Transverse colon (tissue), 4 donors: ENCODE results near the gene CSF3R. TPM values are rescaled to one million over a fixed set of nuclear protein-coding genes. Genes with fewer than 3 reads are reported as not detected.
"Not testable (repeated sequence)": the region's sequence is repeated elsewhere in the genome, so short reads cannot be mapped to it uniquely, and the experiment has no call there.

ENCODE experiments used
- DNase-seq: peaks from one replicate; pipeline ENCODE4 v3.0.0-alpha.2; 2019
- H3K27ac ChIP-seq, 4 donors: fragments of 200-600 bp; sonication (generic); 2 replicates each; pipeline ENCODE4 v1.5.1; 2016 to 2018; ENCODE audit warnings: inconsistent platforms in 4 of 4
- H3K27me3 ChIP-seq: fragments of 200-600 bp; sonication (generic); 2 replicates; pipeline ENCODE4 v1.5.1; 2017; ENCODE audit warnings: inconsistent platforms
- H3K36me3 ChIP-seq, 4 donors: fragments of 200-600 bp; sonication (generic); 2 replicates each; pipeline ENCODE4 v1.5.1; 2017 to 2019; ENCODE audit warnings: inconsistent platforms in 4 of 4
- H3K4me1 ChIP-seq, 4 donors: fragments of 200-600 bp; sonication (generic); 2 replicates each; pipeline ENCODE4 v1.5.1; 2017 to 2020; ENCODE audit warnings: inconsistent platforms in 4 of 4
- H3K4me3 ChIP-seq, 4 donors: fragments of 200-600 bp; sonication (generic); 1 replicate in 1 of 4; 2 replicates in 3 of 4; pipeline versions ENCODE4 v1.5.1 to v1.6.1; 2017 to 2019; ENCODE audit warnings: inconsistent platforms in 4 of 4
- H3K9me3 ChIP-seq, 2 donors: fragments of 200-600 bp; sonication (generic); 2 replicates each; pipeline ENCODE4 v1.5.1; 2017 to 2019; ENCODE audit warnings: inconsistent platforms in 2 of 2
- EP300 ChIP-seq: sonication (generic); formaldehyde crosslinking; IDR thresholded peaks from one replicate; pipeline ENCODE4 v1.6.1; 2017; ENCODE audit warnings: antibody characterized with exemption, low read depth
- POLR2A ChIP-seq: fragments of 450-650 bp; IDR thresholded peaks from one replicate; pipeline ENCODE4 v1.6.1; 2016; ENCODE audit warnings: antibody characterized with exemption, mild to moderate bottlenecking, moderate library complexity
- POLR2AphosphoS5 ChIP-seq, 3 donors: sonication (generic); formaldehyde crosslinking; IDR thresholded peaks; one replicate each; pipeline ENCODE4 v1.6.1; 2016; ENCODE audit warnings: antibody characterized with exemption in 3 of 3
- WGBS, 2 donors: methylation state at CpG; one replicate each; pipeline ENCODE4 v1.1.5; 2018; ENCODE audit warnings: low coverage in 1 of 2; 5-methylcytosine and 5-hydroxymethylcytosine counted together
- in situ Hi-C, 4 donors: fragments of 200-750 bp; cut with MboI; loops; one replicate each; pipeline versions ENCODE4 v1.15.0 to v1.15.1; 2017; ENCODE audit warnings: low sequenced_read_pairs in 3 of 4, low pct_ligation_motif_present in 1 of 4, low pct_unique_long_range_greater_than_20kb in 1 of 4
- intact Hi-C: fragments of 100-400 bp; cut with DNase I; formaldehyde crosslinking; loops from one replicate; pipeline ENCODE4 v1.15.1; 2023; ENCODE audit warnings: low total_unique reads
- total RNA-seq, 4 donors: library from RNA; depleted of rRNA; stranded (reverse); fragments of >200 nt; gene quantifications; one replicate each; pipeline ENCODE4 v1.1.0, GENCODE V29; 2016
- TF ChIP-seq, protein P1 (sequence below), 5 experiments: fragments of 200-600 bp in 3 of 5; fragments of 450-650 bp in 2 of 5; sonication (generic) in 3 of 5; IDR thresholded peaks; 1 replicate in 2 of 5; 2 replicates in 3 of 5; pipeline ENCODE4 v1.5.1; 2016 to 2017; ENCODE audit warnings: antibody characterized with exemption in 5 of 5, inconsistent platforms in 3 of 5, mild to moderate bottlenecking in 2 of 5, moderate library complexity in 1 of 5

The CSF3R gene
- total RNA-seq, 4 donors from 2014 or later: 3.8 to 17.1 (median 5.2) TPM

DNA sequence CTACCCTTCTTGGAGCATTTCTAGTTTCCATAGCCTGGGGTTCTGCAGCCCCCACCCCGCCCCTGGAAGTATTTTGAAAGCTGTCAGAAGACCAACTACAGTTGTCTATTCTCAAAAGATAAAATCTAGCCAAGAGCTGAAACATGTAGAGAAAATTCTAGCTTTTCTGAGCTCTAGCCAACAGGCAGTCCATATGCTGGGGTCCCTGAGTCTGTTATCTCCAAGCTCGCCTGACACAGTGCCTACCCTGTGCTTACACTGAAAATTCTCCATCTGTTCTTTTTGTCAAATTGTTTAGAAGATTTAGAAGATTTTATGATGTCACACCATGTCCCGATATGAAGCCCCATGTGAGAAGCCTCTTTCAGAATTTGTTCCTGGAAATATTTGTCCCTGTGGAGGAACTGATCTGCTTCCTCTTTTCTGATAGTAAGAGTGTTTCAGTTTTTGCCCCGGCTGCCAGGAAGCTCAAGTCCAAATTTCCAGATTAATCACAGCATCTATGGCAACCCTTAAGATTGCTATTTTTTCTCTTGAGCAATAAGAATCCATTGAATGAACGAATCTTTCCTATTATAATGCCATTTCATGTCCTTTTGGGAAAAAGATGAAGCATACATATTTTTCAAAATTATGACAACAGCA lies 23.7 kb upstream of the CSF3R start:
- 37 to 58% methylated on average over 3 to 5 of the region's 5 CpGs for WGBS, 2 donors
- TF ChIP-seq, protein P1, sequence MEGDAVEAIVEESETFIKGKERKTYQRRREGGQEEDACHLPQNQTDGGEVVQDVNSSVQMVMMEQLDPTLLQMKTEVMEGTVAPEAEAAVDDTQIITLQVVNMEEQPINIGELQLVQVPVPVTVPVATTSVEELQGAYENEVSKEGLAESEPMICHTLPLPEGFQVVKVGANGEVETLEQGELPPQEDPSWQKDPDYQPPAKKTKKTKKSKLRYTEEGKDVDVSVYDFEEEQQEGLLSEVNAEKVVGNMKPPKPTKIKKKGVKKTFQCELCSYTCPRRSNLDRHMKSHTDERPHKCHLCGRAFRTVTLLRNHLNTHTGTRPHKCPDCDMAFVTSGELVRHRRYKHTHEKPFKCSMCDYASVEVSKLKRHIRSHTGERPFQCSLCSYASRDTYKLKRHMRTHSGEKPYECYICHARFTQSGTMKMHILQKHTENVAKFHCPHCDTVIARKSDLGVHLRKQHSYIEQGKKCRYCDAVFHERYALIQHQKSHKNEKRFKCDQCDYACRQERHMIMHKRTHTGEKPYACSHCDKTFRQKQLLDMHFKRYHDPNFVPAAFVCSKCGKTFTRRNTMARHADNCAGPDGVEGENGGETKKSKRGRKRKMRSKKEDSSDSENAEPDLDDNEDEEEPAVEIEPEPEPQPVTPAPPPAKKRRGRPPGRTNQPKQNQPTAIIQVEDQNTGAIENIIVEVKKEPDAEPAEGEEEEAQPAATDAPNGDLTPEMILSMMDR (IDR thresholded peaks at IDR 0.05): no peak
- TF ChIP-seq POLR2AphosphoS5 (IDR thresholded peaks at IDR 0.05) (no peak), POLR2A (no peak)

DNA sequence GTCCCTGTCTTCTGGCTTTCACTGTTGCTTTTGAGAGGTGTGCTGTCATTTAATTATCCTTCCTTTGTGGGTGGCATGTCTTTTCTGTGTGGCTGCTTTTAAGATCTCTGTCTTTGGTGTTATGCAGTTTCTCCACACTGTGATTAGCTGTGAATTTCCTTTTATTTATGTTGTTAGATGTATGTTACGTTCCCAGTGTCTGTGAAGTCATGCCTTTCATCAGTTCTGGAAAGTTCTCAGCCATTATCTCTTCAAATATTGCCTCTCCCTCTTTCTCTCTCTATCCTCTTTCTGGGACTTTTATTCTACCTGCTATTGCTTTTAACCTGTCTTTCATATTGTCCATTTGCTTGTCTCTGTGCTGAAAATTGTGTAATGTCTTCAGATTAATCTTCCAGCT lies 21.0 kb upstream of the CSF3R start:
- DNase-seq: no peak
- Histone ChIP-seq H3K4me1 (no peaks in the 10 kb centered on the region), H3K4me3 (no peak overlapping the region), H3K36me3 (no peaks in the 10 kb centered on the region), H3K27me3 (peaks cover 40% of the 10 kb centered on the region), H3K27ac (no peak overlapping the region), H3K9me3 (no peaks in the 10 kb centered on the region)
- in situ Hi-C loops: no loop called here
- intact Hi-C loops: no loop called here
- TF ChIP-seq EP300: no peak
- 33 to 35% methylated on average over 1 of the region's 1 CpG for WGBS, 2 donors

More for the DNA sequence above, 23.7 kb upstream of the CSF3R start:
- in situ Hi-C loops (no loop called here), intact Hi-C loops (no loop called here)
- Histone ChIP-seq H3K36me3 (no peaks in the 10 kb centered on the region), H3K27ac (no peak overlapping the region), H3K27me3 (peaks cover 40% of the 10 kb centered on the region), H3K9me3 (no peaks in the 10 kb centered on the region), H3K4me1 (no peaks in the 10 kb centered on the region), H3K4me3 (no peak overlapping the region)
- no peak for DNase-seq

DNA sequence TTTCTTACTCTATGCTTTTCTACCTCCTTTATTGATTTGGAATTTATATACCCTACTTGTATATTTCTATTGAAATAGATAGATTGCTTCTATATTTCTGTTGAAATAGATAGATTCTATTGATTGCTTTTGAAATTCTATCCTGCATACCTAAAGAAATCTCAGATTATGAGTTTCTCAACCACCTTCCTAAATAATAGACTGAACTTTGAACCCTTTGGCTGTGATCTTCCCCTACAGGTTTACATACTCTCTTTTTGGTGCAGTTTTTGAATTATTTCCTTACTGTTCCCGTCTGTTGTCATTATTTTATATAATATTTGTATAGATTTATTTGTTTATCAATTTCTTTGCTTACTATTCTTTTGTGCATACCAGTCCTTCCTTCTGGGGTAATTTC lies 20.4 kb upstream of the CSF3R start:
- no peak overlapping the region for H3K4me3 ChIP-seq
- no peak overlapping the region for H3K27ac ChIP-seq
- no peaks in the 10 kb centered on the region for H3K4me1 ChIP-seq
- no peak for DNase-seq
- H3K36me3 ChIP-seq: no peaks in the 10 kb centered on the region
- TF ChIP-seq, protein P1 (IDR thresholded peaks at IDR 0.05): no peak
- no peak for TF ChIP-seq POLR2A
- no peak for TF ChIP-seq POLR2AphosphoS5 (IDR thresholded peaks at IDR 0.05)
- TF ChIP-seq EP300: no peak
- intact Hi-C loops: no loop called here
- no peaks in the 10 kb centered on the region for H3K9me3 ChIP-seq
- H3K27me3 ChIP-seq: peaks cover 45% of the 10 kb centered on the region
- in situ Hi-C loops: no loop called here
- 41 to 44% methylated on average over 1 of the region's 1 CpG for WGBS, 2 donors

DNA sequence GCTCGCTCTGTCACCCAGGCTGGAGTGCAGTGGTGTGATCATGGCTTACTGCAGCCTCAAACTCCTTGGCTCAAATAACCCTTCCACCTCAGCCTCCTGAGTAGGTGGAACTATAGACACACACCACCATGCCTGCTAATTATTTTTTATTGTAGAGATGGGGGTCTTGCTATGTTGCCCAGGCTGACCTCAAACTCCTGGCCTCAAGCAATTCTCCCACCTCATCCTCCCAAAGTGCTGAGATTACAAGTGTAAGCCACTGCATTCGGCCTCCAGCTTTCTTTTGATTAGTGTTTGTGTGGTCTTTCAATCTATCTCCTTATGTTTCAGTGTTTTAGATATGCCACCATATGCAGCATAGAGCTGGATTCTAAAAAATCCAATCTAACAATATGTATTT lies 19.9 kb upstream of the CSF3R start:
- intact Hi-C loops (no loop called here), in situ Hi-C loops (no loop called here)
- no peaks in the 10 kb centered on the region for H3K9me3 ChIP-seq
- no peak for TF ChIP-seq POLR2A
- no peak for TF ChIP-seq EP300
- TF ChIP-seq POLR2AphosphoS5 (IDR thresholded peaks at IDR 0.05): no peak
- TF ChIP-seq, protein P1 (IDR thresholded peaks at IDR 0.05): no peak
- no peaks in the 10 kb centered on the region for H3K36me3 ChIP-seq
- peaks cover 47% of the 10 kb centered on the region for H3K27me3 ChIP-seq
- no peaks in the 10 kb centered on the region for H3K4me1 ChIP-seq
- H3K27ac ChIP-seq: no peak overlapping the region
- no peak for DNase-seq
- 77 to 91% methylated on average over 1 to 2 of the region's 2 CpGs for WGBS, 2 donors
- no peak overlapping the region for H3K4me3 ChIP-seq

DNA sequence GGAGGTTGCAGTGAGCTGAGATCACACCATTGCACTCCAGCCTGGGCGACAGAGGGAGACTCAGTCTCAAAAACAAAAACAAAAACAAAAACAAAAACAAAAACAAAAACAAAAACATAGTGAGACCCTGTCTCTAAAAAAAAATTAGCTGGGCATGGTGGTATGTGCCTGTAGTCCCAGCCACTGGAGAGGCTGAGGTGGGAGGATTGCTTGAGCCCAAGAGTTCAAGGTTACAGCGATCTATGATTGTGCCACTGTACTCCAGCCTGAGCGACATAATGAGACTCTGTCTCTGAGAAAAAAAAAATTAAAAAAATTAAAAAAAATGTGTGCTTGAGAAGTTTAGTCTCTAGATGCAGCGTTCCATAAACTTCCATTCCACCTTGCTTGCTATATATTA lies 19.2 kb upstream of the CSF3R start:
- 88 to 94% methylated on average over 4 of the region's 4 CpGs for WGBS, 2 donors
- H3K4me1 ChIP-seq, H3K36me3 ChIP-seq, H3K4me3 ChIP-seq, H3K27ac ChIP-seq, DNase-seq, in situ Hi-C loops, H3K9me3 ChIP-seq, intact Hi-C loops: not testable (repeated sequence)
- H3K27me3 ChIP-seq: peaks cover 43% of the 10 kb centered on the region
